CD1c-positive myeloid dendritic cell (primary cell): ENCODE measurements around the gene EEF2KMT.
"Not testable (repeated sequence)": the region's sequence is repeated elsewhere in the genome, so short reads cannot be mapped to it uniquely, and the experiment has no call there.

Experiments
- DNase-seq: peaks from one replicate; pipeline ENCODE4 v3.0.0-alpha.2; 2016; ENCODE audit errors: extremely low spot score

EEF2KMT gene

GRCh38 chr16:5070431-5071186, 27.0 kb downstream of the EEF2KMT start:
- DNase-seq: no peak

- no peak for DNase-seq
Observed at GRCh38 chr16:5069854-5070253, 27.7 kb downstream of the EEF2KMT start.

- DNase-seq: no peak
Observed at GRCh38 chr16:5069048-5069447, 28.5 kb downstream of the EEF2KMT start.

GRCh38 chr16:5066511-5066910, 31.1 kb downstream of the EEF2KMT start:
- DNase-seq: no peak

DNA sequence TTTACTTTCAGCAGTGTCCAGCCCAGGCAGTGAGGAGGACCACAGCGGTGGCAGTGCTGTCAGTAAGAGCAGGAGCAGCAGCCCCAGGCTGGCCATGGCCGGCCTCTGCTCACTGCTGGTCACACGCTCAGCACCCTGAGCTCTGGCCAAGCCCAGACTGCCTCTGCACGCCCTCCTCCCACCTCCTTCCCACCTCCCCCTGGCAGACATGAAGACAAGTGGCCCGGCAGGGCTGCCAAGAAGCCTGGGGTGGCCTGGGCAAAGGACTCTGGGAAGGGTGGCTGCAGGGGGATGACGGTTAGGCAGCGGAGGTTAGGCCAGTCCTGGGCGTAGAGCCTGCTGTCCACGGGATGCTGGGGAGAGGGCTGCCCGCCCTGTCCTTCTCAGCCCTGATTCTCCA, 31.8 kb downstream of the EEF2KMT start, which contains the start of gene C16orf89:
TSS of gene C16orf89 (minus strand) at position 144 of the 400 bp plus-strand sequence. CDS start at position 96, 48 bp downstream.
- DNase-seq: no peak

- no peak for DNase-seq
Observed at GRCh38 chr16:5065326-5065725, 32.3 kb downstream of the EEF2KMT start.

DNA sequence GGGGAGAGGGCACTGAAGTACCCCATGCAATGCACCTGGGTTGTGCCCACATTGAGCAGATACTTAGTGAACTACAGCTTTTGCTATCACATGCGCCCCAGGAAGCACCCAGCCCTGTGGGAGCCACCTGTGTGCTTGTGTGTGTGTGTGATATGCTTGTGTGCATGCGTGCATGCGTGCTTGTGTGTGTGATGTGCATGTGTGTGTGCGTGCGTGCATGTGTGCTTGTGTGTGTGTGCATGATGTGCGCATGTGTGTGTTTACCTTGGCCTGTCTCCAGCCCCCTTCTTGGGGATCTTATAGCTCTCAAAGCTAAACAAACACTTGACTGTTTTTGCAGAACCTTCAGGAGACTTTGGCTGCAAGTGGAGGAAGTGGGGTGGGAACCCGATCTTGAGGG, 32.7 kb downstream of the EEF2KMT start:
- DNase-seq: no peak

DNA sequence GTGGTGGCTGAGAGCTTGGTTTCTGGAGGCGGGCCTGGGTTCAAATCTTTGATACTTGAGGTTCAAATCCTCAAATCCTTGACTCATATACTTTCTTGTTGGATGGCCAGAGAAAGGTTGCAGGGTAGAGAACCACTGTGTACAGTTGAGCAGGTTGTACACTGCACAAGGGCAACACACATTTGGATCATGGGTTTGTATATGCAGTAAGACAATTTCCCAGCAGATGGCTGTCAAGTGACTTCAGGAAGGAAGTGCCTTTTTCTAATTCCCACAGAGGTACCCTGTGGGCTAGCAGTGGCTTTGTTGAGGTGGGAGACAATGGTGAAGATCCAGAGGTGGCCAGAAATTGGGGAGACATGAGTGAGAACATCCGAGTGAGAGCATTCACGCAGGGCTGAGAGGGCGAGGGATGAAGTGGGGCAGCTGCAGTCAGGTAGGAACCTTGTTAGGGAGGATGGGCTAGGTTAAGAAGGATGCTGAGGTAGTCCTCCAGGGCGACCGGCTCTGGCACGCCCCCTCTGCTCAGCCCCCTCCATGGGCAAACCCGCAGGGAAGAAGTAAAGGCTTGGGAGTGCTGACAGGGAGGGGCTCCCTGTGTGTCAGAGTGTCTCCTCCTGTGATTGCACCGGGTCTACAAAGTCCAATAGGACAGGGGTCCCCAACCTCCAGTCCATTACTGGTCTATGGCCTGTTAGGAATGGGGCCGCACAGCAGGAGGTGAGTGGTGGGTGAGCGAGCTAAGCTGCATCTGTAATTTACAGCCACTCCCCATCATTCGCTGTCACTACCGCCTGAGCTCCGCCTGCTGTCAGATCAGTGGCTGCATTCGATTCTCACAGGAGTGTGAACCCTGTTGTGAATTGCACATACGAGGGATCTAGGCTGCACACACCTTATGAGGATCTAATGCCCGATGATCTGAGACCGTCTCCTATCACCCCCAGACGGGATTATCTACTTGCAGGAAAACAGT, 34.5 kb downstream of the EEF2KMT start:
- DNase-seq: no peak

DNA sequence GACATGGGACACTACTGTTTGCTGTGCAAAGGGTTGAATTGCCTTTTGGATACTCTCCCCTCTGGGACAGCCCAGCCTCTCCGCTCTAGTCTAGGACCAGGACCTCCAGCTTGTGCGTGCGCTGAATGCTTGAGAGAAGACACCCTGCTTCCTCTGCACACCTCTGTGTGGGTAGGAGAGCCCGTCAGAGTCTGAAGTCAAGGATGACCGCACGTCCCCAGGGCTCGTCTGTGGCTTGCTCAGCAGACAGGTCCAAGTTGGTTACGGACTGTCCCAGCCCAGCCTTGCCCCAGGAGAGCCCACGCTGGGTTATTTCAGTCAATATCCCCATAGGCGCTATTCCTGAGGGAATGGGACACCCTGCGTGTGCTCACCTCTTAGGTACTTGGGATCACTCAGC, 35.5 kb downstream of the EEF2KMT start:
- no peak for DNase-seq

GRCh38 chr16:5060073-5060641, 37.4 kb downstream of the EEF2KMT start:
- DNase-seq: no peak

DNA sequence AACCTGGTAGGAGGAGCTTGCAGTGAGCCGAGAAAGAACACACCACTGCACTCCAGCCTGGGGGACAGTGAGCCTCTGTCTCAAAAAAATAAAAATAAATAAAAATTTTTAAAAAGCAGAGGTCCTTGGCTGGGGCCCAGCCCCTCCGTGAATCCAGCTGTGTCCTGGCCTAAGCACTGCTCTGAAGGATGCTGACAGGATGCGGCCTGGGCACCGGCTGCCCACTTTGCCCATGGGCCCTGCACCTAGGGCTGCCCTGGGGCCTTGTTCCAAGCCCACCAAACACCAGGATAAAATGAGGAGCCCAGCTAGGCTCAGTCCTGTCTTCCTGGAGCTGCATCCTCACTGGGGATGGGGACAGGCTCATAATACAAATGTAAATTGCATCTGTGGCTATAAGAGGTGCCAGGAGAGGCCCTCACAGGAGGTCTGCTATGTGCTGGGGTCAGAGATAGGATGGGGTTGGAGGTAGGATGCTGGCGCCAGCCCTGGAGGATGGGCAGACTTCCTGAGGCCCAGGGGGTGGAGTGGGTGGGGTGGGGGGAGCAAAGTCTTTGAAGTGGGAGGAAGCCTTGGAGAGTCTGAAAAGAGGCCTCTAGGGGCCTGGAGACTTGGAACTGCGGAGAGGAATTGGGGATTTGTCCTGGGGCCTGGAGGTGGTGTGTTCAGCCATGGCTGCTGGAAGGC, 38.1 kb downstream of the EEF2KMT start:
- DNase-seq: no peak

- DNase-seq: no peak
Observed at GRCh38 chr16:5058476-5058875, 39.1 kb downstream of the EEF2KMT start.

- peak; percentile 57 for DNase-seq
Observed at GRCh38 chr16:5056352-5056751, 41.2 kb downstream of the EEF2KMT start.

- no peak for DNase-seq
Observed at GRCh38 chr16:5054876-5055865, 42.4 kb downstream of the EEF2KMT start.

- no peak for DNase-seq
Observed at GRCh38 chr16:5046914-5047313, 50.7 kb downstream of the EEF2KMT start.

DNA sequence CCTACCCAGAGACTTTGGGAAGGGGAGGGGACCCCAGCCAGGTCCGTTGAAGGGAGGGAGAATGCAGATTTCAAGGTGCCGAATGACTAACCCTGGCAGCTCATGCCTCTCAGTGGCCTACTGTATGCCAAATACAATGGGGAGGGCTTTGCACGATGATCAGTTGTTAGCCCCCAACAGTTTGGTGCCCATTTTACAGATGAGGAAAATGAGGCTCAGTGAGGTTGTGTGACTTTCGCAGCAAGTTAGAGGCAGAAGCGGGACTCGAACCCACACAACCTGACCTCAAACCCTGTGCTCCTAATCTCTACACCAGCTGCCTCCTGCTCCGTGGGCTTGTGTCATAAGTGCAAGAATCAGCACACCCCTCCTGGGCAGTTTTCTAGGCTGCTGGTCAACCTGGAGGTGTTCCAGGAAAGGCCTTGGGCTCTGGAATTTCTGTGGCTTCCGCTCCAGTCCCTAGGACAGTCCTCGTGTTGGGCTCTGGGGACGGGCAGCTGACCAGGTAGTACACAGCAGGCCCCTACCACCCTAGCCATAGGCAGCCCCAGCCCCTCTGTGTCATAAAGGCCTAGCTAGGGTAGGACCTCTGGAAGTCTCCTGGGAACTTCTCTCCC, 52.0 kb downstream of the EEF2KMT start:
- no peak for DNase-seq

DNA sequence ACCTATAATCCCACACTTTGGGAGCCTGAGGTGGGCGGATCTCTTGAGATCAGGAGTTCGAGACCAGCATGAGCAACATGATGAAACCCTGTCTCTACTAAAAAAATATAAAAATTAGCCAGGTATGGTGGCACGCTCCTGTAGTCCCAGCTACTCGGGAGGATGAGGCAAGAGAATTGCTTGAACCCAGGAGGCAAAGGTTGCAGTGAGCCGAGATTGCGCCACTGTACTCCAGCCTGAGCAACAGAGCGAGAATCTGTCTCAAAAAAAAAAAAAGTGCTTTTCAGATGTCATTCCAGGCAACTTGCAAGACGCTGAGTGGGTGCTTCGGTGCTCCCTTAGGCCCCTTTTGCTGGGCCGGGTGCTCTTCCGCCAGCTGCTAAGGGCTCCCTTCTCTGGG, 53.0 kb downstream of the EEF2KMT start:
- DNase-seq: not testable (repeated sequence)

- DNase-seq: no peak
Observed at GRCh38 chr16:5044011-5044540, 53.5 kb downstream of the EEF2KMT start.

- no peak for DNase-seq
Observed at GRCh38 chr16:5042574-5043171, 54.9 kb downstream of the EEF2KMT start.
